GM19452 (cell line): Measurements from ENCODE around the gene FLNB.

ENCODE experiments used
- ATAC-seq: cut with Tn5 transposase; IDR thresholded peaks from one replicate; pipeline ENCODE4 v1.9.1; 2021; ENCODE audit not compliant: unreplicated experiment

FLNB gene

DNA sequence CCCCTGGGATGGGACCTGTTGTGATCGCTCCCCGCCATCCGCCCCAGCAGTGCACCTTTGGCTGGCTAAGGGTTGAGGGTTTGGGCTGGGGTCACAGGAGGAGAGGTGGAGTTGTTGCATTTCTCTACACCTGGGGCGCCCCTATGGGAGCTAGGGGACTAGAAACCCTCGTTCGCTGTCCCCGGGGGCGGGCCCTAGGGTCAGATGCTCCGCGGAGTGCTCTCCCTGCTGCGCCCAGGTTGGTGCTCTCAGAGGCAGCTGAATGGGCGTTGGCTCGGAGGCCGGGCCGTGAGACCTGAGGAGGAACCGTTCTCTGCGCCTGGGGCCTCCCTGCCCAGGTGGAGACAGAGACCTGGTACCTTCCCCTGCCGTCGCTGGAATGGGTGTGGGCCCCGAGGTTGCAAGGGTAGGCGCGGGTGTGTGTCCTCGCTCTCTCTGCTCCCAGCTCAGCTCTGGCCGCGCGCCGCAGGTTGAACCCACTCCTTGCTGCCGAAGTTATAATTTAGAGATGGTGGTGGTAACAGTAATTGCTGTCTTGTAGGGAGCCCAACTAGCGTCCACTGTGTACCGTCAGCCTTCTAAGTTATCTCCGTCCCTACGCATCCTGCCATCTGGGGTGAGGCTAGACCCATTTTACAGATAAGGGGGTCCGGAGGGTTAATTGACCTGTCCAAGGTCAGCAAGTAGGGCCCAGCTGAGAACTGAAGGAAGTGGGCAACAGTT is 965 bp downstream of the FLNB start:
- no peak for ATAC-seq

DNA sequence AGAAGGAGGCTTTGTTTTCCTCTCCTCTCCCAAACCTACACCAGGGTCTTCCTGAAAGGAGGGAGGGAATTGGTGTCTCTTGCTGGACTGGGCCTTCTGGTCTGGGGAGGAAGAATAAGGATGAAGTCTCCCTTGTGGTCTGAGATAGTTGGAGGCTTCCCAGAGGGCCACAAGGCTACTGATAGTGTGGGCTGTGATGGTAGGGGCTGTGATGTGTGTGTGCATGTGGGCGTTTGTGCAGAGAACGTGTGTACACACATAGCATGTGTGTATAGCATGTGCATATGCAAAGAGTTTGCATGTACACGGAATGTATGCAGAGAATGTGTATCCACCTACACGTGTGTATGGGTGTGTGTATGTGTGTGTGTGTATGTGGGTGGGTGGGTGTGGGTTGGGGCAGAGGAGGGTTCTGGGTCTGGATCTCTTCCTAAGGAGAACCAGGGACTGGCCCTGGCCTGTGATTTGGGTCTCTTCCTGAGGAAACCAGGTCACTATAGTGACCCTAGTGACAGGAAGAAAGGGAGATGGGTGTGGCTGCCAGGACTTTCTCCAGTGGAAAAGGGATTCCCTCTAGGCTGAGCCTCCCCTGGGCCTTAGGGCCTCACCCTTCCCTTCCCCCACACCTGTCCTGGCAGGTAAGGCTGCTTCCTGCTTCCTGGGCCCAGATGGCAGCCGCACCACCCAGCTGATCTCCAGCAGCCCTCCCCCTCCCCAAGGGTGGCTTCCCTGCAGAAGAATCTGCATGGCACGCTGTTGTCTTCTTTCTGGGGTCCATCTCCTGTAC is 1.7 kb downstream of the FLNB start:
- ATAC-seq = no peak

GRCh38 chr3:58010562-58010961 is 2.3 kb downstream of the FLNB start:
- ATAC-seq = no peak

DNA sequence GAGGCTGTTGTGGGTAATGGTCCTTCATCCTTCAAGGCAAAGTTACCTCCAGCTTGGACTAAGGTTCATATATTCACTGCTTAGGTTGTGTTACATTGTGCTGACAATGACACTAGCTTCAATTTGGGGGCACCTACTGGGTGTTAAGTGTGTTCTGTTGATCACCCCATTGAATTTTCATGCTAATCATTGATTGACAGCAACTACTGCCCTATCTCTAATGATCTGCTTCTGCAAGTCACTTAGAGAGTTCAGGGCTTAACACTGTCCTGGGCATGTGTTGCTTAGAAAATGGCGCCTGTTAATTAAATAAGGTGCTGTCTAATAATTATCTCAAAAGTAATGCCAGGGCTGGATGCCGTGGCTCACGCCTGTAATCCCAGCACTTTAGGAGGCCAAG is 3.4 kb downstream of the FLNB start:
- ATAC-seq = no peak

- no peak for ATAC-seq
Measured at GRCh38 chr3:58012302-58012701, 4.1 kb downstream of the FLNB start.

GRCh38 chr3:58013099-58013498 is 4.9 kb downstream of the FLNB start:
- no peak for ATAC-seq

DNA sequence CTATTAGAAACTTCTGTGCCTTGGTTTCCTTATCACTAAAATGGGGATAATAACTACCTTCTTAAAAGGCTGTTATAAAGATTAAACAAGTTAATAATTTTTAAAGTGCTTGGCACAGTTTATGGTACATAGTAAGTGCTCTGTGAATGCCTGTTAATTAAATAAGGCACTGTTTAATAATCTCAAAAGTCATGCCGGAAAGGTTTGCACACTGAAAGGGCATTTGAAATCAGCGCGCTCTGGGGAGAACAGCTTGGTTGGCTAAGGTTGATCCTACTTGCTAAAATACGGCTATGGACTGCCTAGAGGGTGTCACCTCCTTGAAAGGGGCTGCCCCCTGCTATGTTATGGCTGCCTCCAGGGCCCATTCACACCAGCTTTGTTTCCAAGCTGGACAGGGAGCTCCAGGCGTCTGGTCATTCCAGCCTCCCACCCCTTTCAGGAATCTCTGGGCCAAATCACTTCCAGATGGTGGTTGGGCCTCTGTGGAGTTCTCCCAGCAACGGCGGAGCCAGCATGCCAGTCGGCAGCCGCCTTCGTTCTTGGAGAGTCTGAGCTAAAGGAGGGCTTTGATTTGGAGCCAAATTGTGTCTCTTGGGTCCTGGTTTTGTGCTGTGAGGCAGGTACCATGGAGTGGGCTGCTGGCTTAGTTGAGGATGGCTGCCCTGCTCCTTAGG is 5.9 kb downstream of the FLNB start:
- ATAC-seq = no peak

GRCh38 chr3:58015520-58015915 is 7.3 kb downstream of the FLNB start:
- ATAC-seq = no peak

- ATAC-seq = no peak
Measured at GRCh38 chr3:58016710-58017109, 8.5 kb downstream of the FLNB start.

GRCh38 chr3:58018892-58019742 is 10.9 kb downstream of the FLNB start:
- ATAC-seq = no peak

DNA sequence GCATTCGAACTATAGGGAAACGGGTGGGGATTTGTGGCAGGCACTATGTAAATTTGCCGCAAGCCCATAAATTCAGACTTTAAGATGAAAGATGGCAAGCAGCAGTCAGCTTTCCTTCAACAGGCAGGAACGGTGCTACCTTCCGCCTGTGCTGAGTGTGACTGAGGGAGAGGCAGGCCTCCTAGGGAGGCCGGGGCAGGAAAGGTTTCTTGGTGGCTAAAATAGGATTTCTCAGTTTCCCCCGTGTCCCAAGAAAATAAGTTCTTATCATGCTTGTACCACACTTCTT is 12.5 kb downstream of the FLNB start:
- ATAC-seq = no peak

DNA sequence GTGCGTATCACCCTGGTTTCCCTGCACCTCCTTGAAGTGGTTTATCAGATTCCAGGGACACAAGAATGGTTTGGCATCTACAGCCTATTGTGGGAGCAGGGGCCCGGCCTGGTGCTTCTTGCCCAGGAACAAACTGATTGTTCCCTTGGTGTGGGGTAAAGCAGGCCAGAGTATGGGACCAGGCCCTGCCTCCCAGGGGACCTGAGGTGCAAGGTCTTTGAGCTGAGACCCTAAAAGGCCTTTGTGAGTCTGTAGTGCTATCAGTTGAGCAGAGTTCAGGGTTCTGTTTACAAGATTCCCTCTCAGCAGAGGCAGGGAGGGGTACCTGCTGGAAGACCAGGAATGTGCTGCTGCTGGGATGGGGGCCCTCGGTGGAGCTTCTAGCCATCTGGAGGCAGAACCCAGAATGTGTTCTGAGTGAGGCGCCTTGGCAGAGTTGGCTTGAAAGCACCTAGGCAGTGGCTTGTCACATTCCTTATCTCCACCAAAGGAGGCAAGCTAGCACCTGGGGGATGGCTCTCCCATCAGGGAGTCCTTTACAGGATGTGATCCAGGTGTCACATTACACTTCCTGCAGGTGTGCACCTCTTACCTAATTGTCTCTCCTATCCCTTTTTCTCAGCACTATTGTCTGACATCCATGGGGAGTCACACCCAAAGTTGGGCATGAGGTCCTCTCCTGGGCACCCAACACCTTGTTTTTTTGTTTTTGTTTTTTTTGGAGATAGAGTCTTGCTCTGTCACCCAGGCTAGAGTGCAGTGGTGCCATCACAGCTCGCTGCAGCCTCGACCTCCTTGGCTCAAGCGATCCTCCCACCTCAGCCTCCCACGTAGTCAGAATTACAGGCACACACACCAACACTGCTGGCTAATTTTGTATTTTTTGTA is 13.1 kb downstream of the FLNB start:
- no peak for ATAC-seq

GRCh38 chr3:58021962-58022361 is 13.7 kb downstream of the FLNB start:
- no peak for ATAC-seq

DNA sequence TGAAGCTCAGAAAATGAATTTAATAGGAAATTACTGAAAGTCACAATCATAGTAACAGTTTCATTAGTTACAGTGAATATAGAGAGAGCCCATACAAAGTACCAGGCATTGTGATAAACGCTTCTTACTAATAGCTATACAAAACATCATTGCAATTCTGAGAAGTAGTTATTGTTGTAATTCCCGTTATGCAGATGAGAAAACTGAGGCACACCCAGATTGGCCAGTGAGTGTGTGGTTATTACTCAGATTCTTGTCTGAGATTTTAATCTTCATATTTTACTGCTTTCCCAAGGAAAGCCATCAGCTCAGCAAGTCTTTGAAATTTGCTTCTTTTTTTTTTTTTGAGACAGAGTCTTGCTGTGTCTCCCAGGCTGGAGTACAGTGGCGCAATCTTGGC is 14.3 kb downstream of the FLNB start:
- ATAC-seq = no peak

- ATAC-seq = no peak
Measured at GRCh38 chr3:58023531-58023930, 15.3 kb downstream of the FLNB start.

DNA sequence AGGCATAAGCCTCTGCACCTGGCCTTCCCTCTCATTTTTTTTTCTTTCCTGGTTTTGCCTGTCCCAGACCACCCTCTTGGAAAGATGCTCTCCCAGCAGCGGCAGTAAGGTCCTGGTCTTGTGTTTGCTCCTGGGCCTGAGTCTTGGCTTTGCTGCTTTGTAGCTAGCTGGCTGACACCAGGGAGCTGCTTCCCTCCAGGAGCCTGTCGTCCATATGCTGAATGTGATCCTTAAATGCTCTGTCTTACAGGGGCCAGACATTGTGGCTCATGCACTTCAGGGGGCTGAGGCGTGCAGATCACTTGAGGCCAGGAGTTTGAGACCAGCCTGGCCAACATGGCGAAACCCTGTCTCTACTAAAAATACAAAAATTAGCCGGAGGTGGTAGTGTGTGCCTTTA is 17.2 kb downstream of the FLNB start:
- no peak for ATAC-seq

DNA sequence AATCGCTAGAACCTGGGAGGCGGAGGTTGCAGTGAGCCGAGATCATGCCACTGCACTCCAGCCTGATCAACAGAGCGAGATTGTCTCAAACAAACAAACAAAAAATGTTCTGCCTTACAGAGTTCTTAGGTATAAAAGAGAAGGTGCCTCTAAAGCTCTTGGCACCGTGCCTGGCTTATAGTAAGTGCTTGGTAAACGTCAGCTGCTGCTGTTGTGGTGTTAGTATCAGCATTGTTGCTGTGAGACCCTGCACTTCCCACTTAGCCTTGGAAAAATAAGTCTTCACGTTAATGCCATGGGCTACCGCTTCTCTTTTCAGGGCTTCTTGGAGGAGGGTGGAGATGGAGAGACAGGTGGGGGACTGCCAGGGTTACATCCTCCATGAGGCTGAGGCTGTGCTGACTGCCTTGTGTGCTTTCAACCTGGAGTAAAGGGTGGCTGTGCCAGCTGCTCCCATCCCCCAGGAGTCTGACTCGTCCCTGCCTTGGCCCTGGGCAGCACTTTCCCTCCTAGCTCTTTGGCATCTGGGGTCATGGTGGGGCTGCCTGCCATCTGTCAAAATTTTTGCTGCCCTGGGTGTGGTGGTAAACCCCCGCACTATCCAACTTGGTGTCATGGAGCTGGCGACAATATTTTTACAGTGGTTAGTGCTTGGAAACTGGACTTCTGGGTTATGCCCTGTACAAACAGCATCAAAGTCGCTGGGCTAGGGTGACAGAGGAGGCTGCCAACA is 17.8 kb downstream of the FLNB start:
- ATAC-seq = no peak

DNA sequence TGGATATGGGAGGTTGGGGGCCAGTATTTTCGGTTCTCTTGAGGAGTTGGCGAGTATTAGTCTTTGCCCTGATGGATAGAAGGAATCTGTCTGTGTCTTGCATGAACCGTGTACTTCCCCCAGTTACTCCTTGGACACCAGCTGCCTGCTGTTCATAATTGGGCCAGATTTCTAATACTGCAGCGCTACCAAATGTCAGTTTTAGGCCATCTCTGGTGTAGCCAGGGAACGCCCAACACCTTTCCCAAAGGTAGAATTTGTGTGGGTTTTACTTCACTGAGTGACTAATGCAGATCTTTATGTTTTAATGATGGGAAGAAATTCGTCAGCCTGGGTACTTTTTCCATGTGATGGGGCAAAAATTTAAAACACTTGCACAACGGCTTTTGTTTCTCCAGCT is 18.4 kb downstream of the FLNB start:
- no peak for ATAC-seq

- ATAC-seq = no peak
Measured at GRCh38 chr3:58027704-58028317, 19.6 kb downstream of the FLNB start.
